ENCODE measurements around the gene TBCE. TPM values are rescaled to one million over a fixed set of nuclear protein-coding genes. Genes with fewer than 3 reads are reported as not detected.
A peak's percentile ranks its signal among the peaks of the same experiment; 100 is the strongest.

Gene TBCE
- total and polyA plus RNA-seq, 5 experiments from 2014 or later, result 11.9 to 29.5 (median 14.6) TPM

DNA sequence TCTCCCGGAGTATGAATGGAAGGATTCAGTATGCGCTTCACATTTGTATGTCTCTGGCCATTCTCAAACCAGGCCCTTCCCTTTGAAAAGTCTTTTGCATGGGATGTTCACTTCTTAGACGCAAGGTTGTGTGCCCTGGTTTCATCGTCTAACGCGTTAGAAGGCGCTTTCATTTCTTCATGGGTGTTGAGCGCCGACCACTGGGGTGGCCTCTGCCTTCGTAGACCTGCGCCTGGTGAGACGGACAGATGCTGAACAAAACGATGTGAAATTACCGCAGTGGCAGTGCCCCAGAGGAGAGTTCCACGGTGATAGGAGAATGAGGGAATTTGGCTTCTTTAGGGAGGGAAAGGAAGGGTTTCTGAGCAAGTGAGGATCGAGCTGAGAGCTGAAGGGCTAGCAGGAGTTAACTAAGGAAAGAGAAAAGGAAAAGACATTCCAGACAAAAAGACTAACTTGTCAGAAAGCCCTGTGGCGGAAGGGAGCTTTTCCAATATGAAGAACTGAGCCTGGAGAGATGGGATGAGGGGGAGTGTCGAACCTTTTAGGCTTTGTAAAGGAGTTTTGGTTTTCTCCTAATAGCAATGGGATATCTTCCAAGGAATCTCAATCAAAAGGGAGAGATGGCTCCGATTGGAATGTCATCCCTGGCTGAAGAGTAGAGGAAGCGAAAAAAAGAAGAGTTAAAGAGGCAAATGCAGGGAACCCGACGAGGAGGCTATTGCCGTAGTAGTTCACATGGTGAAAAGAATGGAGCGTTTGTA lies 37.9 kb upstream of the TBCE start:
- Mint-ChIP-seq H3K4me3 (no peak overlapping the region), H3K9me3 (peaks cover 0 to 1% (median 0%) of the 10 kb centered on the region in 9 donors), H3K4me1 (peaks cover 16 to 38% (median 29%) of the 10 kb centered on the region in 4 donors), H3K27ac (no peak overlapping the region), H3K27me3 (no peaks in the 10 kb centered on the region), H3K36me3 (peaks cover 0 to 26% (median 6%) of the 10 kb centered on the region in 3 donors)
- DNase-seq (peak in 9 of 10 donors; percentile 12 to 69 (median 47)), ATAC-seq (peak; percentile 7 to 16)
- POLR2A ChIA-PET, result interaction anchor here (0.7 to 2.3 kb wide), 7 partner anchors 26 to 718 kb away, joined by 3 to 6 read pairs (median 4); partner anchors contain the start of gene RBM34

DNA sequence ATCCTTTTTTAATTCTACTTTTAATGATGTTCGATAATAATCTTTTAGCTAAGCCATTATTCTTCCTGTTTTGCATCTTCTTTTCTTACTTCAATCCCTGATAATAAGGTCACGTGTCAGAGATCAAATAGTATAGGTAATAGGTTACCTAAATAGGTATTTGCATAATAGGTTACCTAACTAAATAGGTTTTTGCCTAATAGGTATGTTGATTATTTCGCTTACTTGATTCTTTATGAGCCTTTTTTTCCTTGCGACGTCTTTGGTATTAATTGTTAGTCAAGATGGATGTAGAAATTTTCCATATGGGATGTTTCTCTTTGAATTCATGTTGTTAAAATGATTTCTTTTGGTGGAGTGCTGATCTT lies 36.3 kb upstream of the TBCE start:
- Mint-ChIP-seq H3K4me3 (peak overlapping the region in 1 of 10 donors; percentile 72), H3K27ac (peak overlapping the region in 3 of 10 donors; percentile 56 to 80 (median 59)), H3K27me3 (no peaks in the 10 kb centered on the region), H3K36me3 (peaks cover 0 to 26% (median 6%) of the 10 kb centered on the region in 3 donors), H3K9me3 (peaks cover 0 to 1% (median 0%) of the 10 kb centered on the region in 9 donors), H3K4me1 (peaks cover 18 to 31% (median 25%) of the 10 kb centered on the region in 4 donors)
- DNase-seq (no peak), ATAC-seq (no peak)
- POLR2A ChIA-PET, result interaction anchor here (0.6 kb wide), 1 partner anchor 104 kb away, joined by 5 read pairs; no protein-coding TSS in a partner anchor

DNA sequence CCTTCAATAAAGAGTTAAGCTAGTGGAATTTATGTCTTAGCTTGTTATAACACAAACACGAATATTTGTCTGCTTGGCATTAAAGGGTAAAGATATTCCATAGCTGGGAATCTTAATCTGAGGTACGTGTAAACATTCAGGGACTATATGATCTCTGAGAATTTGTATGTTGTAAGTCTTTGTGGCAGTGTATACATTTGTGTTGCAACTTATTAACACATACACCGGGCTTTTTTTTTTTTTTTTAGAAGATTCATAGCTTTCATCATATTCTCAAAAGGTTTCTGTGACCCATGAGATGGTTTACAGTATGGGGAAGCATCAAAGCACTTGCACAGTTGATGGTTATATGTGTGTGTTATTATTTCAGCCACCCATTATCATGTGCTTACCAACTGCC lies 35.8 kb upstream of the TBCE start:
- peaks cover 0 to 1% (median 0%) of the 10 kb centered on the region in 9 donors for H3K9me3 Mint-ChIP-seq
- peaks cover 0 to 27% (median 3%) of the 10 kb centered on the region in 3 donors for H3K36me3 Mint-ChIP-seq
- no peaks in the 10 kb centered on the region for H3K27me3 Mint-ChIP-seq
- ATAC-seq (no peak), DNase-seq (no peak)
- peak overlapping the region in 4 of 10 donors; percentile 33 to 80 (median 54) for H3K27ac Mint-ChIP-seq
- H3K4me3 Mint-ChIP-seq, result peak overlapping the region in 2 of 10 donors; percentile 25 to 72
- peaks cover 15 to 31% (median 23%) of the 10 kb centered on the region in 4 donors for H3K4me1 Mint-ChIP-seq
- POLR2A ChIA-PET, result interaction anchor here (0.6 kb wide), 1 partner anchor 169 kb away, joined by 3 read pairs; no protein-coding TSS in a partner anchor

DNA sequence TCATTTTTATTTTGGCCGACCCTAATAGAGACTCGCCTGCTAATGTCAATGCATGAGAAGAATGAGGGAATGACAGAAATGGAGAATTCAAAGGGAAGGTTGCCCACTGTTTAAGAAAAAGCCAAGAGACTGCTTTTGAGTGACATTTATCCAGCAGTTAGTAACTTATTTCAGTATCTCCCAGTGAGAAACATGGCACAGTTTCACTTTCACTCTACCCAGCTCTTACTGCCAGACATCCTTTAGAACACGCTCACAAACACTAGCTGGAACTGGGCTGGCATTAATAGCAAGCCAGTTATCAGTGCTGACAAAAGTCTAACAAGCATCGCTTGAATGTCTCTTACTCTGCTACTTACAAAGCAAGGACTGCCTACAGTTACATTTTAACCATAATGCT lies 30.3 kb upstream of the TBCE start:
- Mint-ChIP-seq H3K27ac (peak overlapping the region; percentile 62 to 91 (median 78)), H3K27me3 (no peaks in the 10 kb centered on the region), H3K4me1 (peaks cover 14 to 41% (median 28%) of the 10 kb centered on the region in 4 donors), H3K4me3 (peak overlapping the region; percentile 47 to 74 (median 56)), H3K36me3 (peaks cover 0 to 50% (median 0%) of the 10 kb centered on the region in 3 donors), H3K9me3 (no peaks in the 10 kb centered on the region)
- peak; percentile 92 to 95 for ATAC-seq
- POLR2A ChIA-PET, result no interaction called here
- DNase-seq, result peak in 4 of 10 donors; percentile 5 to 49 (median 24)

DNA sequence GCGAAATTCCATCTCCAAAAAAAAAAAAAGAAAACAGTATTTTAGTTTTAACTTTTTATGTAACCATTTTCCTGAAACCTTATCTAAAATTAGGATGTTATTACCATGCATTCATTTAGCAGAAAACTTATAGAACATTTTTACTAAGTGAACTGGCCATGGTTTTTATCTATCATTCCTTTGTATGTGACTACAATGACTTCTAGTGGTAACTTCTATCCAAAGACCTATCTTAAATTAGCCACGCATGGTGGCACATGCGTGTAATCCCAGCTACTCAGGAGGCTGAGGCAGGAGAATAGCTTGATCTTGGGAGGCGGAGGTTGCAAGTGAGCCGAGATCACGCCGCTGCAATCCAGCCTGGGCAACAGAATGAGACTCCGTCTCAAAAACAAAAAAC lies 27.5 kb upstream of the TBCE start:
- Mint-ChIP-seq H3K27ac (peak overlapping the region in 6 of 10 donors; percentile 19 to 82 (median 35)), H3K9me3 (no peaks in the 10 kb centered on the region), H3K36me3 (peaks cover under 1 to 70% (median 8%) of the 10 kb centered on the region in 3 donors), H3K4me3 (no peak overlapping the region), H3K4me1 (peaks cover 7 to 29% (median 18%) of the 10 kb centered on the region in 4 donors), H3K27me3 (no peaks in the 10 kb centered on the region)
- DNase-seq, result no peak
- no peak for ATAC-seq
- POLR2A ChIA-PET, result no interaction called here

DNA sequence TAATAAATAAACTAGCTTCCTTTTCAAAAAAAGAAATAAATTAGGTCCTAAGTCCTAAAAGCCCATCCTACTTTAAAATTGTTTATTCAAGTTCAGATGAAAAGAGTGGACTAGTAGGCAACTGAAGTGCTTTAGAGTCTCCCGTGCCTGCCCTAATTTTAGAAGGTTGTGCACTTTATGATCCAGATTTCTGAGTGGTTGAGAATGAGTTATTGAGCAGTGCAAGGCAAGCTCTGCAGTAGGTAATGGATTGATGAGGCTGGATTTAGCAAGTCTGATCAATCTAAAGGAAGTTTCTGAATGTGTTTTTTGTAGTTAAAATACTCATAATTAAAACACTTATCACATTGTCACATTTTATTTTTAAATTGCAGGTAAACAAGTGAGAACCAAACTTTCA lies 25.9 kb upstream of the TBCE start:
- DNase-seq (no peak), ATAC-seq (no peak)
- Mint-ChIP-seq H3K27me3 (no peaks in the 10 kb centered on the region), H3K4me1 (peaks cover 12 to 25% (median 14%) of the 10 kb centered on the region in 4 donors), H3K27ac (peak overlapping the region in 2 of 10 donors; percentile 64 to 74), H3K9me3 (no peaks in the 10 kb centered on the region), H3K4me3 (no peak overlapping the region), H3K36me3 (peaks cover 6 to 75% (median 16%) of the 10 kb centered on the region in 3 donors)
- POLR2A ChIA-PET, result no interaction called here

DNA sequence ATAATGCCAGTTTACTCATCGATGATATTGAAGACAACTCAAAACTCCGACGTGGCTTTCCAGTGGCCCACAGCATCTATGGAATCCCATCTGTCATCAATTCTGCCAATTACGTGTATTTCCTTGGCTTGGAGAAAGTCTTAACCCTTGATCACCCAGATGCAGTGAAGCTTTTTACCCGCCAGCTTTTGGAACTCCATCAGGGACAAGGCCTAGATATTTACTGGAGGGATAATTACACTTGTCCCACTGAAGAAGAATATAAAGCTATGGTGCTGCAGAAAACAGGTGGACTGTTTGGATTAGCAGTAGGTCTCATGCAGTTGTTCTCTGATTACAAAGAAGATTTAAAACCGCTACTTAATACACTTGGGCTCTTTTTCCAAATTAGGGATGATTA lies 25.2 kb upstream of the TBCE start:
- Mint-ChIP-seq H3K4me1 (peaks cover 6 to 20% (median 8%) of the 10 kb centered on the region in 4 donors), H3K4me3 (no peak overlapping the region), H3K9me3 (no peaks in the 10 kb centered on the region), H3K27me3 (no peaks in the 10 kb centered on the region), H3K27ac (peak overlapping the region in 3 of 10 donors; percentile 1 to 54 (median 12)), H3K36me3 (peaks cover 6 to 75% (median 16%) of the 10 kb centered on the region in 3 donors)
- DNase-seq (no peak), ATAC-seq (no peak)
- POLR2A ChIA-PET, result no interaction called here

DNA sequence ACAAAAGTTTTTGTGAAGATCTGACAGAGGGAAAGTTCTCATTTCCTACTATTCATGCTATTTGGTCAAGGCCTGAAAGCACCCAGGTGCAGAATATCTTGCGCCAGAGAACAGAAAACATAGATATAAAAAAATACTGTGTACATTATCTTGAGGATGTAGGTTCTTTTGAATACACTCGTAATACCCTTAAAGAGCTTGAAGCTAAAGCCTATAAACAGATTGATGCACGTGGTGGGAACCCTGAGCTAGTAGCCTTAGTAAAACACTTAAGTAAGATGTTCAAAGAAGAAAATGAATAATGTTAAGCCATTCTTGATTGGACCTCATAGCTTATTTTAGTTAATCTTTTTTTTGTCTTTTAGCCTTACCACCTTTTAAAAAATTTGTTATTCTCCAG lies 24.8 kb upstream of the TBCE start:
- H3K4me3 Mint-ChIP-seq, result no peak overlapping the region
- H3K4me1 Mint-ChIP-seq, result peaks cover 3 to 17% (median 7%) of the 10 kb centered on the region in 4 donors
- no peak for DNase-seq
- H3K27me3 Mint-ChIP-seq, result no peaks in the 10 kb centered on the region
- POLR2A ChIA-PET, result no interaction called here
- ATAC-seq, result no peak
- peak overlapping the region in 3 of 10 donors; percentile 4 to 54 (median 20) for H3K27ac Mint-ChIP-seq
- no peaks in the 10 kb centered on the region for H3K9me3 Mint-ChIP-seq
- H3K36me3 Mint-ChIP-seq, result peaks cover 6 to 74% (median 16%) of the 10 kb centered on the region in 3 donors

DNA sequence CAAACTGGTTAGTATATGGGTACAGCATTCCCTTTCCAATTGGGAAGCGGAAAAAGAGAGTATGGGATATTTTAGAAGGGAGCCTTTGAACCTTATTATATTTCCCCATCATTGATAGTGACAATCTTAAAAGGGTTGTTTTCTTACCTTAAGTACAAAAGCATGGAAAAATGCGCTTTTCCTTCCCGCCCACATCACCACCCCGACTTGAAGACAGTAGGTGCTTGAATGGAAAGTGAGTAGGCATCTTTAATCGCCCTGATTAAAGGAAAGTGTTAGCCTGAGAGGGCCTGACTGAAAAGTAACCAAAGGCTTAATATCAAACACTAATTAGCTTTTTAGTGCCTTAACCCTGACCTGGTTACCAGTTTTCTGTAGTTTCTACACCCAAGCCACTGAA lies 23.5 kb upstream of the TBCE start:
- no peak for DNase-seq
- Mint-ChIP-seq H3K4me1 (peaks cover 0 to 15% (median 6%) of the 10 kb centered on the region in 4 donors), H3K9me3 (no peaks in the 10 kb centered on the region), H3K27me3 (no peaks in the 10 kb centered on the region), H3K36me3 (peaks cover 6 to 67% (median 16%) of the 10 kb centered on the region in 3 donors), H3K4me3 (no peak overlapping the region), H3K27ac (peak overlapping the region in 4 of 10 donors; percentile 2 to 73 (median 65))
- no peak for ATAC-seq
- POLR2A ChIA-PET, result interaction anchor here (0.6 kb wide), 1 partner anchor 143 kb away, joined by 4 read pairs; no protein-coding TSS in a partner anchor

DNA sequence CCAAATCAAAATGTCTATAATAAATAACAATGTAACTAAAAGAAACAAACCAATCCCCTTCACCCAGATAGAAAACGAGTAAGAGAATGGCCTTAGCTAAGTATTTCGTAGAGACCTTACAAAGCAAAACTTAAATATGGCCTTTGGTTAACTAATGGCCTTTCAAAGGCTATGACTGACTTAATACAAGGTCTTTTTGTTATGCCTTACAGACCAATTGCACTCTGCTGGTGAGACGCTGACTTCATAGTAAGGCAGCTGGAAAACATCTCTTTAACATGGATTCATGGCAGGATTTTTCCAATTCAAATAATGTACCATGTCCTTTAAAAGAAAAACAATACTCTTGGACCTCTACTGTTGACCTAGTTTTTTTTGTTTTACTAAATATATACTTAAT lies 15.8 kb upstream of the TBCE start:
- DNase-seq (no peak), ATAC-seq (no peak)
- POLR2A ChIA-PET, result no interaction called here
- Mint-ChIP-seq H3K27me3 (peaks cover 0 to 3% (median 0%) of the 10 kb centered on the region in 5 donors), H3K4me1 (peaks cover 0 to 2% (median 0%) of the 10 kb centered on the region in 4 donors), H3K4me3 (no peak overlapping the region), H3K27ac (no peak overlapping the region), H3K9me3 (no peaks in the 10 kb centered on the region), H3K36me3 (peaks cover 0 to 7% (median 0%) of the 10 kb centered on the region in 3 donors)

DNA sequence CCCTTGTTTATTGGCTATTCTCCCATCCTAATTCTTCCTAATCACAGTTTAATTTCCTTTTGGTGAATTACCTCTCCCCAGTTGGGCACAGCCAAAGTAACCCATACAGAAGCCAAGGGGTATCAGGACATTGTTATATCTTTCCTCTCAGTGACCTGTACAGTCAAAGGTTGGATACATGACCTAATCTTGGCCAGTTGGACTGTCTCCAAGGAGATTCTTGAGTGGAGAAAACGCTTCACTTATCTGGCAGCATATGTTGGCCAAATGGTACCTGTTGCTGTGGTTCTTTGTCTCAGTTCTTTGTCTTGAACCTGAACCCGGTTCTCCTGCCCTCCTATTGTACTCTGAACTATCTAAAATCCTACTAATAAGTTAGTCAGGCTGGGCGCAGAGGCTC lies 15.3 kb upstream of the TBCE start:
- Mint-ChIP-seq H3K4me1 (peaks cover 0 to 2% (median 0%) of the 10 kb centered on the region in 4 donors), H3K4me3 (no peak overlapping the region), H3K27me3 (peaks cover 0 to 3% (median 0%) of the 10 kb centered on the region in 5 donors), H3K9me3 (no peaks in the 10 kb centered on the region), H3K36me3 (peaks cover 0 to 5% (median 0%) of the 10 kb centered on the region in 3 donors), H3K27ac (no peak overlapping the region)
- POLR2A ChIA-PET, result no interaction called here
- ATAC-seq (no peak), DNase-seq (no peak)

DNA sequence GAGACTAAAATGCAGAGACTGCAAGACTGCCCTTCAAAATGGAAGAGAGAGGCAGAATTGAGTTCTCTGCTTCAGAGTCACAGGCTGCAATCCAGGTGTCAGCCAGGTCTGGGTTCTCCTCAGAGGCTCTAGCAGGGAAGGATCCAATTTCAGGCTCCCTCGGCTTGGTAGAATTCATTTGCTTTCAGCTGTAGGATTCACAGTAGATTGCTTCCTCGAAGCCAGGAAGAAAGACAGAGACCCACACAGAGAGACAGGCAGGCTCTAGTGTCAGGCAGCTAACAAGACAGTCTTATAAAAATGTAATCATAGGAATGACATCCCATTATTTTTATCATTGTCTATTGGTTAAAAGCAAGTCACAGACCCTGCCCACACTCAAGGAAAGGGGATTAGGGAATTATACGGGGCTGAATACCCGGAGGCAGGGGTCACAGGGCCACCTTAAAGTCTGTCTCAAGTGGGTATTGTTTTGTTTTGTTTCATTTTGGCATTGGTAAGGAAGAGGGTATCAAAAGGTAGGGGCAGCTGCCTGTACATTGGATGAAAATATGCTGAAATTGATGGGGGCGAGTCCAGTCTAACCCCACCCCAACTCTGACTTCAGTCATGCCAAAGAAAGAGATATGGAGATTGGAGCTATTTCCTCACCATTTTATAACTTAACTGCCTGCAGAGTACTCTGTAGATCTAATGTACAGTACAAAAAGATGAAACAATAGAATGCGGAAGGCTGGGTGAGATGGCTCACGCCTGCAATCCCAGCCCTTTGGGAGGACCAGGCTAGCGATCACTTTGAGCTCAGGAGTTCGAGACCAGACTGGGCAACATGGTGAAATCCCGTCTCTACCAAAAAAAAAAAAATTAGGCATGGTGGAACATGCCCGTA lies 9.5 kb upstream of the TBCE start:
- no peaks in the 10 kb centered on the region for H3K36me3 Mint-ChIP-seq
- peak overlapping the region in 1 of 10 donors; percentile 6 for H3K27ac Mint-ChIP-seq
- no peaks in the 10 kb centered on the region for H3K9me3 Mint-ChIP-seq
- ATAC-seq (no peak), DNase-seq (no peak)
- H3K27me3 Mint-ChIP-seq, result peaks cover 0 to 3% (median 3%) of the 10 kb centered on the region in 5 donors
- H3K4me1 Mint-ChIP-seq, result peaks cover 0 to 3% (median 0%) of the 10 kb centered on the region in 4 donors
- peak overlapping the region in 1 of 10 donors; percentile 20 for H3K4me3 Mint-ChIP-seq
- POLR2A ChIA-PET, result no interaction called here

All from naive thymus-derived CD8-positive, alpha-beta T cell (primary cell).